DND-41 (cell line): ENCODE results near the gene NCLN.
A peak's percentile ranks its signal among the peaks of the same experiment; 100 is the strongest.
"Not testable (repeated sequence)": the region's sequence is repeated elsewhere in the genome, so short reads cannot be mapped to it uniquely, and the experiment has no call there.

Experiments
- ATAC-seq: fragments of 200-7000 bp; cut with Tn5 transposase; 3 replicates; pipeline ENCODE4 v1.9.1; 2021; ENCODE audit warnings: low read depth; ENCODE audit not compliant: insufficient read depth
- DNase-seq: peaks from one replicate; pipeline ENCODE4 v3.0.0-alpha.2; 2020
- H2AFZ ChIP-seq: 2 replicates; pipeline ENCODE4 v1.6.0; 2012; ENCODE audit warnings: low read depth, low read length
- H3K27ac ChIP-seq: 2 replicates; pipeline ENCODE4 v1.5.1; 2012; ENCODE audit warnings: low read length, inconsistent platforms
- H3K27me3 ChIP-seq: fragments of 200-600 bp; sonication (generic); 2 replicates; pipeline ENCODE4 v1.6.0; 2012; ENCODE audit warnings: low read length, mild to moderate bottlenecking, inconsistent platforms; ENCODE audit not compliant: insufficient read depth, poor library complexity
- H3K36me3 ChIP-seq: 2 replicates; pipeline ENCODE4 v1.5.1; 2012; ENCODE audit warnings: low read length, inconsistent platforms; ENCODE audit not compliant: insufficient read depth
- H3K4me1 ChIP-seq: 2 replicates; pipeline ENCODE4 v1.5.1; 2012; ENCODE audit warnings: mild to moderate bottlenecking, low read length; ENCODE audit not compliant: insufficient read depth
- H3K4me2 ChIP-seq: 2 replicates; pipeline ENCODE4 v1.6.0; 2012; ENCODE audit warnings: mild to moderate bottlenecking, moderate library complexity, low read length, inconsistent platforms; ENCODE audit not compliant: insufficient read depth
- H3K4me3 ChIP-seq, 2 experiments: fragments of 200-600 bp in 1 of 2; shearing (Covaris generic) in 1 of 2; 2 replicates each; pipeline ENCODE4 v1.5.1; 2012 to 2016; ENCODE audit warnings: inconsistent platforms in 2 of 2, low read length in 2 of 2, mild to moderate bottlenecking in 2 of 2, low read depth in 1 of 2, moderate library complexity in 1 of 2
- H3K79me2 ChIP-seq: 2 replicates; pipeline ENCODE4 v1.6.0; 2012; ENCODE audit warnings: low read length, inconsistent platforms; ENCODE audit not compliant: insufficient read depth
- H3K9ac ChIP-seq: 2 replicates; pipeline ENCODE4 v1.6.0; 2012; ENCODE audit warnings: low read depth, mild to moderate bottlenecking, inconsistent platforms, low read length, moderate library complexity
- H3K9me3 ChIP-seq: 2 replicates; pipeline ENCODE4 v1.5.1; 2012; ENCODE audit warnings: low read length, moderate library complexity, mild to moderate bottlenecking, inconsistent platforms; ENCODE audit not compliant: insufficient read depth, severe bottlenecking
- H4K20me1 ChIP-seq: 2 replicates; pipeline ENCODE4 v1.6.0; 2012; ENCODE audit warnings: low read length; ENCODE audit not compliant: insufficient read depth
- EZH2 ChIP-seq: IDR thresholded peaks from 3 replicates; pipeline ENCODE4 v1.6.1; 2012; ENCODE audit warnings: borderline replicate concordance, low read depth, mild to moderate bottlenecking, moderate library complexity, low read length, inconsistent platforms; ENCODE audit not compliant: severe bottlenecking
- TF ChIP-seq, protein P1 (sequence below): IDR thresholded peaks from 2 replicates; pipeline ENCODE4 v1.5.1; 2012; ENCODE audit warnings: borderline replicate concordance, low read length, moderate library complexity, mild to moderate bottlenecking; ENCODE audit not compliant: poor library complexity, severe bottlenecking; ENCODE audit errors: extremely low read depth

NCLN gene

DNA sequence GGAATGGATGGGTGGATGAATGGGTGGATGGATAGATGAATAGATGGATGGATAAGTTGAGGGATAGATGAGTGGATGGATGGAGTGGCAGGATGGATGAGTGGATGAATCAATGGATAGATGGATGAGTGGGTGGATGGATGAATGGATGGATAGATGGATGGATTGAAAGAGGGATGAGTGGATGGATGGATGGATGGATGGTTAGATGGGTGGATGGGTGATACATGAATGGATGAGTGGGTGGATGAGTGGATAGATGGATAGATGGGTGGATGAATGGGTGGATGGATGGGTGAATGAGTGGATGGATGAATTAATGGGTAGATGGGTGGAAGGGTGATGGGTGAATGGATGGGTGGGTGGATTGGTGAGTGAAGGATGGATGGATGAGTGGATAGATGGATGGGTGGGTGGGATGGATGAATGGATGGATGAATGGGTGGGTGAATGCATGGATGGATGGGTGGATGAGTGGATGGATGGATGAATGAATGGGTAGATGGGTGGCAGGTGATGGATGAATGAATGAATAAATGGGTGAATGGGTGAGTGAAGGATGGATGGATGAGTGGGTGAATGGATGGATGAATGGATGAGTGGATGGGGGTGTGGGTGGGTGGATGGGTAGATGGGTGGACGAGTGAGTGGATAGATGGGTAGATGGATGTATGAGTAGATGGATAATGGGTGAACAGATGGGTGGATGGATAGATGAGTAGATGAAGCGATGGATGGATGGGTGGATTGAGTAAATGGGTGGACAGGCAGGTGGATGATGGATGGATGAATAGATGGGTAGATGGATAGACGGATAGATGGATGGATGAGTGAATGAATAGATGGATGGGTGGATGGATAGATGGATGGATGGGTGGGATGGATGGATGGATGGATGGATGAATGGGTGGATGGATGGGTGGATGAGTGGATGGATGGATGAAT is 32.2 kb upstream of the NCLN start:
- H4K20me1 ChIP-seq: peaks cover 43% of the 10 kb centered on the region
- peaks cover 5% of the 10 kb centered on the region for H3K9me3 ChIP-seq
- peak overlapping the region; percentile 93 for H3K27ac ChIP-seq
- no peak for ATAC-seq
- H2AFZ ChIP-seq: no peak overlapping the region
- H3K79me2 ChIP-seq: peaks cover 97% of the 10 kb centered on the region
- no peak overlapping the region for H3K9ac ChIP-seq
- H3K4me1 ChIP-seq: peaks cover 78% of the 10 kb centered on the region
- peak overlapping the region; percentile 38 for H3K4me2 ChIP-seq
- no peak for TF ChIP-seq EZH2
- TF ChIP-seq, protein P1, sequence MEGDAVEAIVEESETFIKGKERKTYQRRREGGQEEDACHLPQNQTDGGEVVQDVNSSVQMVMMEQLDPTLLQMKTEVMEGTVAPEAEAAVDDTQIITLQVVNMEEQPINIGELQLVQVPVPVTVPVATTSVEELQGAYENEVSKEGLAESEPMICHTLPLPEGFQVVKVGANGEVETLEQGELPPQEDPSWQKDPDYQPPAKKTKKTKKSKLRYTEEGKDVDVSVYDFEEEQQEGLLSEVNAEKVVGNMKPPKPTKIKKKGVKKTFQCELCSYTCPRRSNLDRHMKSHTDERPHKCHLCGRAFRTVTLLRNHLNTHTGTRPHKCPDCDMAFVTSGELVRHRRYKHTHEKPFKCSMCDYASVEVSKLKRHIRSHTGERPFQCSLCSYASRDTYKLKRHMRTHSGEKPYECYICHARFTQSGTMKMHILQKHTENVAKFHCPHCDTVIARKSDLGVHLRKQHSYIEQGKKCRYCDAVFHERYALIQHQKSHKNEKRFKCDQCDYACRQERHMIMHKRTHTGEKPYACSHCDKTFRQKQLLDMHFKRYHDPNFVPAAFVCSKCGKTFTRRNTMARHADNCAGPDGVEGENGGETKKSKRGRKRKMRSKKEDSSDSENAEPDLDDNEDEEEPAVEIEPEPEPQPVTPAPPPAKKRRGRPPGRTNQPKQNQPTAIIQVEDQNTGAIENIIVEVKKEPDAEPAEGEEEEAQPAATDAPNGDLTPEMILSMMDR: no peak
- no peaks in the 10 kb centered on the region for H3K27me3 ChIP-seq
- peaks cover 99% of the 10 kb centered on the region for H3K36me3 ChIP-seq
- DNase-seq: no peak
- peak overlapping the region in 1 of 2 experiments; percentile 19; a peak in 2 of 4 replicates for H3K4me3 ChIP-seq

DNA sequence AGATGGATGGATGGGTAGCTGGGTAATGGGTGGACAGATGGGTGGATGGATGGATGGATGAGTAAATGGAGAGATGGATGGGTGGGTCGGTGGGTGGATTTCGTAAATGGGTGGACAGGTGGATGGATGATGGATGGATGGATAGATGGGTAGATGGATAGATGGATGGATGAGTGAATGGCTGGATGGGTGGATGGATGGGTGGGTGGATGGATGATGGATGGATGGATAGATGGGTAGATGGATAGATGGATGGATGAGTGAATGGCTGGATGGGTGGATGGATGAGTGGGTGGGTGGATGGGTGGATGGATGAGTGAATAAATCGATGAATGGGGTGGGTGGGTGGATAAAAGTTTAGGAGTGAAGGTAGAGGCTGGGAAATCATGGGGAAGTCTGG is 31.3 kb upstream of the NCLN start:
- H4K20me1 ChIP-seq: peaks cover 35% of the 10 kb centered on the region
- H3K4me2 ChIP-seq, H3K9me3 ChIP-seq, ATAC-seq, H3K27me3 ChIP-seq, DNase-seq, H2AFZ ChIP-seq: not testable (repeated sequence)
- H3K4me1 ChIP-seq: peaks cover 69% of the 10 kb centered on the region
- H3K9ac ChIP-seq: peak overlapping the region; percentile 44
- H3K27ac ChIP-seq: peak overlapping the region; percentile 93
- peak overlapping the region in 1 of 2 experiments; percentile 15; a peak in 1 of 4 replicates for H3K4me3 ChIP-seq
- H3K79me2 ChIP-seq: peaks cover 90% of the 10 kb centered on the region
- peaks cover 97% of the 10 kb centered on the region for H3K36me3 ChIP-seq

DNA sequence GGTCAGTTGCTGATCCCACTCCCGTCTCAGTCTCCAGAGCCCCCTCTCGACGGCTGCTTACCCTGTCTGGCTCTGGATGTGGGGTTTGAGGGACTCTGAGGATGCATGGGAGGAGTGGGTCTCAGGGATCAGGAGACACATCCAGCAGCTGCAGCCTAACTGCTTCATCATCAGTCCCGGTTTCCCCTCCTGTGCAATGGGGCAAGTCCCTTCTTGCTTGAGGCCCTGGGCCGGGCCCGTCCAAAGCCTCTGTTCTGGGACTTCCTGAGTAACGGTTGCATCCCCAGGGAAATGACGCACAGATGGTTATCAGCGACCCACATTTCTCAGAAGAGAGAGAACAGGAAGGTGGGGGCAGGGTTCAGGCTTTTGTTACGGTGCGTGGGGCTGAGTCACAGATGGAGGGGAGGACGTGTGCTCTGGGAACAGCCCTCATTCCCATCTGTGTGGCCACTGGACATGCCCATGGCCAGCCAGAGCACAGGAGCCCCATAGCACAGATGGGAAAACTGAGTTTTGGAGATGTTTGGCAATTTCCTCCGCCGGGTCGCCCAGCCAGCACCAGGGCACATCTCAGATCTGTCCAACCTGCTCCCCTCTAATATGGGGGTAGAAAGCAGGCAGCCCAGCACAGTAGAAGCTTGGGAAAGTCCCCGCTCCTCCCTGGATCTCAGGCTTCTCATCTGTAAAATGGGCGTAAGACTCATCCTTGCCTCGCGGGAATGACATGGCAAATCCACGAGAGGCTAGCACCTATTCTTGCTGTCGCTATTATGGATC is 30.6 kb upstream of the NCLN start:
- TF ChIP-seq, protein P1: peak; percentile 22
- no peak for TF ChIP-seq EZH2
- Histone ChIP-seq H2AFZ (no peak overlapping the region), H3K4me3 (peak overlapping the region in 1 of 2 experiments; percentile 11; a peak in 1 of 4 replicates), H3K27ac (peak overlapping the region; percentile 93), H3K36me3 (peaks cover 97% of the 10 kb centered on the region), H3K4me1 (peaks cover 62% of the 10 kb centered on the region), H4K20me1 (peaks cover 28% of the 10 kb centered on the region), H3K79me2 (peaks cover 90% of the 10 kb centered on the region), H3K27me3 (no peaks in the 10 kb centered on the region), H3K9me3 (peaks cover 5% of the 10 kb centered on the region), H3K9ac (peak overlapping the region; percentile 44), H3K4me2 (peak overlapping the region; percentile 27; the same call in 1 of the 2 replicates)
- ATAC-seq (peak; percentile 92), DNase-seq (peak; percentile 99)
